Measurements from ENCODE around the gene IGFBP4.

The IGFBP4 gene

DNA sequence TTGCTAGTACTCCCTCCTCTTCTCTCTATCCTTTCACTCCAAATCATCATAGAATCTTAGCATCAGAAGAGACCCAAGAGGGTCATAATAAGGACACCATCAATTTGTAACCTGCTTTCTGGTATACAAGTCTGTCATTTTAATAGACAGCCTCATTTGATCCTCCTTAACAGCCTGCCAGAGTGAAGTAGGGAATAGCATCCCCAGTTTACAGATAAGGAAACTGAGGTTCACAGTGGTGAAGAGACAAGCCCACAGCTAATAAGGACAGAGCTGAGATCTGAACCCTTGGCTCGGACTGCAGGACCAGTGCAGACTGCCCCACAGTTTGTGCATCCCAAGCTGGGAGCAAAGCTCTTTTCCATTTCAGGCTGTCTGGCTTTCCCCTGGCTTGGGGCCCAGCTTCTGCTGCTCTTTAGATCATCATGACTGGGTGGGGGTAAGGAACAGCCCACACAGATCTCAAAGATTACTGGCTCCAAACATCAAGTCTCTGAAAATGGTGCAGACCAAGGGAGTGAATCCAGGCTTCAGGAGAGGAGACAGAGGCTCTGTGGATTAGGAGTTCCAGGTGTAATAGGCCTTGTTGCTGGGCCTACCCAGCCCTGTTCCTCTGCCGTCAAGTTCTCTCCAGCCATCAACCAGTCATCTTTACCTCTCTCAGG is 10.3 kb upstream of the IGFBP4 start:
- no peak for DNase-seq

DNA sequence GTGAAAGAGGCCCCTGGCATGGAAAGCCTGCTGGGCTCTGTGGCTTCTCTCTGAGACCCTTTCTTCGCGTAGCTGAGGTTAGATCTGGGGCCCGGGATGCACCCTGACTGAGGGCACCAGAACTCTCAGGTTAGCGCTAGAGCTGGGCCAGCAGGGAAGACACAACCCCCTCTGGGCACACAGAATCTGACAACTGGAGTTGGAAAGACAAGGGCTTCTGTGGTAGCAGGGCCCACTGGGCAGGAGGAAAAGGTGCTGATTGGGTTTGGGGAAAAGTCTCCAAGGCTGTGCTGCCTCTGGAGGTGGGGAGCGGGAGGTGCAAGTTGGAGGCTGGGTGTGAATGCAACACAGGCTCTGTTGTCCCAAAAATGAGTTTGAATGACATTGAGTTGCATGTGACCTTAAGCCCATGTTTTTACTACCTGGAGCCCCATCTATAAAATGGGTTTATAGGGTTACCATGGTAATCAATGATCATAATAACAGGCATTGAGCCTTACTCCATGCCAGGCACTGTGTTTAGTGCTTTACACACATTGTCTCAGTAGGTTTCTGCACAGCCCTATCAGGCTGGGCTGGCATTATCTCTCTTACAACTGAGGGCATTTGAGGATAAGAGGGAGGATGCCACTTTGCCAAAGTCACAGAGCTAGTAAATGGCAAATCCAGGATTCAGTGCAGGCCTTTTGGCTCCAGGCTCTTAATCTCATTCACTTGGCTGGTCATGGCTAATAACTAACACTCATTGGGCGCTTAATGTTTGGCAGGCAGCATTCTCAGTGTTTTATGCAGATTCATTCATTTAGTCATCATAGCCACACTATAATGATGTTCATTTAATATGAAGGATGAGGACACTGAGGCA is 9.5 kb upstream of the IGFBP4 start:
- DNase-seq: peak; percentile 36 to 45

GRCh38 chr17:40436636-40437035 is 6.6 kb upstream of the IGFBP4 start:
- peak; percentile 10 to 28 for DNase-seq

- peak; percentile 43 to 55 for DNase-seq
Observed at GRCh38 chr17:40437095-40437732, 6.0 kb upstream of the IGFBP4 start.

GRCh38 chr17:40440166-40440565 is 3.1 kb upstream of the IGFBP4 start:
- DNase-seq: no peak

DNA sequence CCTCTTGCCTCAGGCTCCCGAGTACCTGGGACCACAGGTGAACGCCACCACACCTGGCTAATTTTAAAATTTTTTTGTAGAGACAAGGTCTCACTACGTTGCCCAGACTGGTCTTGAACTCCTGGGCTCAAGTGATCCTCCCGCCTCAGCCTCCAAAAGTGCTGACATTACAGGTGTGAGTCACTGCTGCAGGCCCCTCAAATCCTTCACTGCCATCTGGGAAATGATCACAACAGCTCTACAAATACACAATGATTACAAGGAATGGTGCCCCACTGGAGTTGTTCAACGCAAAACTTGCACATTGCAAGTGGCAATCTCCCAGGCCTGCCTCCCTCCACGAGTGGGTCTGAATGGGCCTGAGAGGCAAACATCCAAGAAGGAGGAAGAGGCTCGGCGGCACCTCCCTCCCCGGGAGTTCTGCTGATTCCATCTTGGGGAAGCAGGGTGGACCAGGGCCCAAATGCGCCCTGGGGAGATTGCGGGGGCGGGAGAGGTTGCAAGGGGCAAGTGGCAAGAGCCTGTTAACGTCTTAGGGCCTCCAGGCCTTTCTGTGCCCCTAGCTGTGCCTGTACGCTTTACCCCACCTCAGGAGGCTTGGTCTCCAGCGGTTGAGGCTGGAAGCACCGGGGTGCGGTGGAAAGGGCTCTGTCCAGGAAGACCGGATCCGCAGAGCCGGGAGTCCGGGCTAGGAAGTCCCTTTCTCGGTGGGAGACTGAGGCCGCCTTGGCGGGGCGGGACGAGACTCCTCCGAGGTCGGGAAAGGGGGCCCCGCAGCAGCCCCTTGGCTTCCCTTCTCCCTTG is 656 bp upstream of the IGFBP4 start:
- peak; percentile 58 to 65 for DNase-seq

- peak in 1 of 2 experiments; percentile 26 for DNase-seq
Observed at GRCh38 chr17:40443988-40444899, 994 bp downstream of the IGFBP4 start.

- no peak for DNase-seq
Observed at GRCh38 chr17:40445751-40446468, 2.7 kb downstream of the IGFBP4 start.

GRCh38 chr17:40447148-40447644 is 3.9 kb downstream of the IGFBP4 start:
- DNase-seq: no peak

DNA sequence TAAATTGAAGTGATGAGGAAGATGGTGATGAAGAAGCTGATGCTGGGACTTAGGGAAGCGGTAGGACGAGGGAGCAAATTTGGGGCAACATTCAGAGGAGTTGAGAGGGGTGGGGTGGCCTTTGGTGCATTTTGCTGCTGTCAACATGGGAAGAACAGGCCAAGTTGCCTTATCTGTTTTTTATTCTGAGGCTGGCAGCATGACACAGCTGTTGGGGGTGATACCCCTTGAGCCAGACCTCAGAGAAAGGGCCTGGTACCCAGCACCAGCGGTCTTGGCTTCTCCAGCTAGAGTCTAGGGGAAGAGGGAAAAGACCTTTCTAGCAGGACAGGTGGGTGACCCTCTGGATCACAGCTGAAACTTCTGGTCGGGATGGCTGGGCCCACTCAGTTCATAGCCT is 4.6 kb downstream of the IGFBP4 start:
- DNase-seq: no peak

GRCh38 chr17:40448213-40448638 is 5.0 kb downstream of the IGFBP4 start:
- DNase-seq: peak; percentile 81 to 83

DNA sequence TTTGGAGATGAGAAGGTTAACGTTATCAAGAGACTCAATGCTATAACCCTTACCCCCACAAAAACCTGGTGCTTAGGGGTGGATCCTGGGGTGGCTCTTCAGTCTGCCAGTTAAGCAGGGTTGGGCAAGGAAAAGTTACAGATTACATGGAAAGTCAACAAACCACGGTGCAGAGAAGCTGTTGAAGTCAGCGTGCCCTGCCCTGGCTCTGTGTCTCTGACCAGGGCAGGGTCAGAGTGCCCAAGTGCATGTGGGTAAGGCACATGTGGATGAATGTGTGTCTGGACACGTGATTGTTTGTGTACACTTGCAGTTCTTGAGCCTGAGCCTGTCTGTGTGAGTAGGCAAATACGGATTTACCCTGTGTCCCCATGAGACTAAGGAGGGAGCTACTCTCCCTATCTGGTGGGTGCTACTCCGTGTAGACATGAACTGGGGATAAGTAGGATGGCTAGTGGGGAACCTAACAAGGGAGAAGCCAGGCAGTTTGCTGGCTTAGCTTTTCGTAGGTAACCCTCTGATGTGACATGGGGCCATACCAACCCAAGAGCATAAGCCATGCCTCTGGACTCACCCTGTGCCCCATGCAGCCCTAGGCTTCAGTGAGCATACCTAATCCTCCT is 5.5 kb downstream of the IGFBP4 start:
- no peak for DNase-seq

- DNase-seq: peak; percentile 27 to 33
Observed at GRCh38 chr17:40450175-40450574, 6.9 kb downstream of the IGFBP4 start.

- no peak for DNase-seq
Observed at GRCh38 chr17:40451420-40451819, 8.2 kb downstream of the IGFBP4 start.

DNA sequence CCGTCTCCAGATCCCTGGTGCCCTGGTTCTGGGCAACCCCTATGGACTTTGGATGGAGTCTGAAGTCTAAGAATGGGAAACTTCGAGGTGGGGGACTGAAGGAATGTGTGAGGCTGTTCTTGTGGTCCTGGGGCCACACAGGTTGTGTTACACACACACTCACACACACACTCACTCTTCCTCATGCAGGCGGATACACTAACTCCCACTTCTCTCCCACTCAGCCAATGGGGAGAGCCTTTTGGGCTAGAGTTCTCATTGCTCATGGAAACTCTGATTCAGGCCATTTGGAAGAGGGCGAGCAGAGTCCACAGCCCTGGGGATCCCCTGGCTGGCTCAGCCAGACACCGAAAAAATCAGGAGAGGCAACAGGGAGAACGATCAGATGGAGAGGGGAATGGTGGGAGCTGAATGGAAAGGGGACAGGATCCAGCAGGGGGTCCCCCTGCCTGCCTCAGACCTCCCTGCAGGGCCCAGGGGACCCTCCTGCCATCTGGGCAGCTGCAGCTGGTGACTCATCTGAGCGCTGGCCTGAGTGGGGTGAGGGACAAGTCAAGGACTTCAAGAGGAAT is 9.1 kb downstream of the IGFBP4 start:
- no peak for DNase-seq

GRCh38 chr17:40452921-40453378 is 9.7 kb downstream of the IGFBP4 start:
- no peak for DNase-seq

DNA sequence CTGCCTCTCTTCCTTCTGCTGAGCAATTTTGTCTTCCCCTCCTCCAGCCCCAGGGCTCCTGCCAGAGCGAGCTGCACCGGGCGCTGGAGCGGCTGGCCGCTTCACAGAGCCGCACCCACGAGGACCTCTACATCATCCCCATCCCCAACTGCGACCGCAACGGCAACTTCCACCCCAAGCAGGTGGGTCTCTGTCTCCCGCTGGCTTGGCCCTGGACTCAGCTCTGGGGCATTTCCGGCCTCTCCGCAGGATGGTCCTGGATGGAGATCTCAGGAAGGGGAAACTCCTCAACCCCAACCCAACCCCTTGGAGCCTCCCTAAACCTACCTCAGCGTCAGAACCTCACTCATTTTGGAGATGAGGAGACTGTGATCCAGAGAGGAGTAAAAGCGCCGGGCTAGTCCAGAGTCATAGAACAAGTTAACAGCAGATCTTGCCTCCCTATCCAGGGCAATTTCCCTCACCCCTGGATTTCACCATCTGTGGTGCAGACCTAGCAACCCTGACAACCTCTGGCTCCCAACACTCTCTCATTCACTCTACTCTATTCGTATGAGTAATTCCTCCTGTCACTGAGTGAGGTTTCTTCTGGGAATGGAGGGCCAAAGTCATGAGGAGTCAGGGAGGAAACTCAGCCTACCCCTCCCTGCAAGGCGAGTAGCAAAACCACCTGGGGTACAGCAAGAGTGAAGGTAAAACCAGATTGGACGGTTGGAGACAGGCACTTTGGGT is 10.8 kb downstream of the IGFBP4 start:
- no peak for DNase-seq

- DNase-seq: no peak
Observed at GRCh38 chr17:40454613-40454995, 11.4 kb downstream of the IGFBP4 start.

DNA sequence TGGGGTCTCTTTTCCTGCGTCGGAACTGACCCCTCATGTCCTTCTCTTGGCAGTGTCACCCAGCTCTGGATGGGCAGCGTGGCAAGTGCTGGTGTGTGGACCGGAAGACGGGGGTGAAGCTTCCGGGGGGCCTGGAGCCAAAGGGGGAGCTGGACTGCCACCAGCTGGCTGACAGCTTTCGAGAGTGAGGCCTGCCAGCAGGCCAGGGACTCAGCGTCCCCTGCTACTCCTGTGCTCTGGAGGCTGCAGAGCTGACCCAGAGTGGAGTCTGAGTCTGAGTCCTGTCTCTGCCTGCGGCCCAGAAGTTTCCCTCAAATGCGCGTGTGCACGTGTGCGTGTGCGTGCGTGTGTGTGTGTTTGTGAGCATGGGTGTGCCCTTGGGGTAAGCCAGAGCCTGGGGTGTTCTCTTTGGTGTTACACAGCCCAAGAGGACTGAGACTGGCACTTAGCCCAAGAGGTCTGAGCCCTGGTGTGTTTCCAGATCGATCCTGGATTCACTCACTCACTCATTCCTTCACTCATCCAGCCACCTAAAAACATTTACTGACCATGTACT is 13.2 kb downstream of the IGFBP4 start:
- DNase-seq: no peak
